Activated naive CD8-positive, alpha-beta T cell treated with anti-CD3 and anti-CD28 coated beads, Interleukin-2, amount 50 U/mL, for 24 hours (primary cell): ENCODE data around the gene PODN.

Experiments used
- ATAC-seq: fragments of 150-1000 bp; cut with Tn5 transposase; one replicate; pipeline ENCODE4 v1.10.0; 2021
- DNase-seq: peaks from one replicate; pipeline ENCODE4 v3.0.0; 2021
- H3K27ac Mint-ChIP-seq: one replicate; pipeline ENCODE4 v1.8.0; 2021; ENCODE audit warnings: mild to moderate bottlenecking, mixed read lengths
- H3K27me3 Mint-ChIP-seq: one replicate; pipeline ENCODE4 v1.8.0; 2021; ENCODE audit warnings: mixed read lengths
- H3K36me3 Mint-ChIP-seq: one replicate; pipeline ENCODE4 v1.8.0; 2021; ENCODE audit warnings: low read depth, mixed read lengths
- H3K4me1 Mint-ChIP-seq: one replicate; pipeline ENCODE4 v1.8.0; 2021; ENCODE audit warnings: mixed read lengths
- H3K4me3 Mint-ChIP-seq: one replicate; pipeline ENCODE4 v1.8.0; 2021; ENCODE audit warnings: mild to moderate bottlenecking, moderate library complexity, mixed read lengths
- H3K9me3 Mint-ChIP-seq: one replicate; pipeline ENCODE4 v1.8.0; 2021; ENCODE audit warnings: mixed read lengths

Gene PODN

DNA sequence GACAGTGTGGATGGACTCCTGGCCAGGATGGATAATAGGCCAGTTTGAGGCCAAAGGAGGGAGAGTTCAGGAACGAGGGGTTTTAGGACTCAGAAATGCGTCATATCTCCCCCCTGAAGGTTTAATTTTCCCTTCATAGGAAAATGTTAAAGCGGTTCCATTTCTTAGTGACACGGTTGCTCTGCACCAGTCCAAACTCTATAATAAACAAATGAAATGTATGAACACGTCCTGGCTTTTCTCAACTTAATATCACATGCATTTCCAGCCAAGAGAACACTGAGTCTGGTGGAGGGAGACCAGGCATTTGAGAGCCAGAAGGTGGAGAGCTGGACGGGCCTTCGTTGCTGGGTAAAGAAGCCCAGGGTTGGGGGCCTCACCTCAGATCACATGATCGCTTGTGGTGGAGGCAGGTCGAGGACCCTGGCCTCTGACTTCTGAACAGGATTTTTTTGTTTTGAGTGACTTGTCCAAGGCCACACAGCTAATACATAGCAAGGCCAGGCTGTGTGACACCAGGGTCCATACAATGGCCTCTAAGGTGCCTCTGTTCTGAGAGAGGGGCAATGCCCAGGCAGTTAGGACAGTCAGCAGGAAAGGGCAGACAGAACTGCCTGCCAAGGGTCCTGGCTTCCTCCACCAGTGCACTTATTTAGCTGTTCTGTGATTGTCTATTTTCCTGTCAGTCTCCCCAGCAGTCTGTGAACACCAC lies 69.0 kb downstream of the PODN start:
- Mint-ChIP-seq H3K9me3 (no peaks in the 10 kb centered on the region), H3K27ac (no peak overlapping the region), H3K36me3 (no peaks in the 10 kb centered on the region), H3K4me3 (no peak overlapping the region), H3K4me1 (no peaks in the 10 kb centered on the region), H3K27me3 (peaks cover 3% of the 10 kb centered on the region)
- ATAC-seq (no peak), DNase-seq (no peak)

DNA sequence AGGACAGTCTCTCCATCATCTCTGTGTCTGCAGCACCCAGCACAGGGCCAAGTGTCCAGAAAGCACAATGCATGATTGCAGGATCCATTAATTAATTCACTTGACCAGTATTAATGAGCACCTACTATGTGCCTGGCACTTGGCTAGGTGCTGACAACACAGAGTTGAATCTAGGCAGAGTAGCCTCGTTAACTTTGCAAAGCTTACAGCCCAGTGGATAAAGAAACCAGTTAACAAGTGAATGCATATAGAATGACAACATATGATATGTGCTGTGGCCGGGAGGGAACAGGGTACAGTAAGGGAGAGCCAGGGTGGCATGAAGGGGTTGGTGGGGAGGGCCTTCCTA lies 69.6 kb downstream of the PODN start:
- Mint-ChIP-seq H3K9me3 (no peaks in the 10 kb centered on the region), H3K4me3 (no peak overlapping the region), H3K36me3 (no peaks in the 10 kb centered on the region), H3K27me3 (peaks cover 3% of the 10 kb centered on the region), H3K4me1 (no peaks in the 10 kb centered on the region), H3K27ac (no peak overlapping the region)
- ATAC-seq (no peak), DNase-seq (no peak)

DNA sequence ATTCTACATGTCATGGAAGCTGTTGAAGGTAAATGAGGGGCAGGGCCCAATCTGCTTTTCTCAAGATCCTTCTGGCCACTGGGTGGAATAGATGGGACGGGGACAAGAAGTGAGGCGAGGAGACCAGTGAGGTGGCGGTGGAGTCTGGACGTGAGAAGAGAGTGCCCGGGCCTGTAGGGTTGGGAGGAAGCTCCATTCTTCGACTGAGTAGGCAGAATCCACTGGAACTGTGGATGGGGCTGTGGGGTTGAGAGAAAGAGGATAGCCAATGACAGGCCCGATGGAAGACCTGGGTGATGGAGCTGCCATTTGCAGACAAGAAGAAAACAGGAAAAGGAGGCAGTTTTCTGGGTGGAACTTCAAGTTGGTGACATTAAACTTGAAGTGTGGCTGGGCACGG lies 70.2 kb downstream of the PODN start:
- Mint-ChIP-seq H3K27ac (no peak overlapping the region), H3K4me1 (no peaks in the 10 kb centered on the region), H3K36me3 (no peaks in the 10 kb centered on the region), H3K27me3 (peaks cover 3% of the 10 kb centered on the region), H3K9me3 (no peaks in the 10 kb centered on the region), H3K4me3 (no peak overlapping the region)
- DNase-seq (no peak), ATAC-seq (no peak)

DNA sequence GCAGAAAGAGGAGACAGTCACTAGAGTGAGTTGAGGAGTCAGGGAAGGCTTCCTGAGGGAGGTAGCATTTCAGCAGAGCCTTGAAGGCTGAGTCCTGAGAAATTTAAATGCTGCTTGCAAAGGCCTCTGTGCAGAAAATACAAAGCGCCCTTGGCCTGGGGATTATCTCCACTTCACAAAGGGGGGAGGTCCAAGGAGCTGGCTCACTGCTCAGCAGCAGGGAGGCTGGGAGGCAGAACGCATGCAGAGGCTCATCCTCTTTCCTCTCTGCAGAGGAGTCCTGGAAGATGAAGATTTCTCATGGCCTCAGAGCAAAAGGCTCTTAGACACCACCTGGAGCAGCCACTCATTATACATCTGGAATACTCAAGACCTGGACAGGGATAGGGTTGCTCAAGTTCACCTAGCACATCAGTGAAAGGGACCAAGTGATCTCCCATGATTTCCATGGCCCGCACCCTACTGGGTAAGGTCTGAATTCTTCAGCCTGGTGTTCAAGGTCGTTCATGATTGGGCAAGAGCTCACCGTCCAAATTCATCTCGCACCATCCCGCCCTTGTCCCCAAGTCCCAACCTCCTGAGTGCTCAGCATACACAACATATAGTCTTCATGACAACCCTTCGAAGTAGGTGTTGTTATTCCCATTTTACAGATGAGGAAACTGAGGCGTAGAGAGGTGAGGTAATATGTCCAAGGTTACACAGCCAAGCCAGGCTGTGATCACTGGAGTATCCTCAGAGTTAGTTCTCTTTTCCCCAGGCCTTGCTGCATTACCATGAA lies 71.4 kb downstream of the PODN start:
- Mint-ChIP-seq H3K4me1 (no peaks in the 10 kb centered on the region), H3K36me3 (no peaks in the 10 kb centered on the region), H3K9me3 (peaks cover 6% of the 10 kb centered on the region), H3K27me3 (peaks cover 3% of the 10 kb centered on the region), H3K4me3 (no peak overlapping the region), H3K27ac (no peak overlapping the region)
- DNase-seq (no peak), ATAC-seq (no peak)

DNA sequence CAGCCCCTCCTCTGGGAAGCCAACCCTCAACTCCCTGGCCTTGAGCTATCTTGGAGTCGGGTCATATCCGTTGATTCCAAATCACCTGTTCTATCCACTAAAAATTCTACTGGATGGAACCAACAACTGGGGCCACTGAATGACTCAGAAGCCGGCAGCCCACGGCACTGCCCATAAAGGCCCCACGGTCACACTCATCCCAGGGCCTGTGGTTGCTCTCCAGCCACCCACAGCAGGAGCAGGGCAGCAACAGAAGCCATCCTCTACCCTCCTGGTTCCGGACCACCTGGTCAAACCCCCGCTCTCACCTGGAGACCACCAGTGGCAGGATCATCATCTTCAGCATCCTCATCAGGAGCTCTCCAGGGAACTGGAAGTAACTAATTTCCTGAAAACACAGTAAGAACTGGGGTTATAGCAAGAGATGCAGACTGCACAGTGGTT lies 72.1 kb downstream of the PODN start:
- no peak for ATAC-seq
- H3K27ac Mint-ChIP-seq, result no peak overlapping the region
- no peaks in the 10 kb centered on the region for H3K36me3 Mint-ChIP-seq
- no peak overlapping the region for H3K4me3 Mint-ChIP-seq
- no peak for DNase-seq
- peaks cover 3% of the 10 kb centered on the region for H3K27me3 Mint-ChIP-seq
- H3K4me1 Mint-ChIP-seq, result no peaks in the 10 kb centered on the region
- peaks cover 6% of the 10 kb centered on the region for H3K9me3 Mint-ChIP-seq
